GM21723 (cell line): ENCODE results near the gene RAP1GAP.
A peak's percentile ranks its signal among the peaks of the same experiment; 100 is the strongest.

Experiments
- ATAC-seq: cut with Tn5 transposase; IDR thresholded peaks from one replicate; pipeline ENCODE4 v1.9.1; 2021; ENCODE audit warnings: mild to moderate bottlenecking, moderate library complexity; ENCODE audit not compliant: unreplicated experiment

RAP1GAP gene

GRCh38 chr1:21663248-21663950 lies 5.8 kb downstream of the RAP1GAP start:
- ATAC-seq, result no peak

DNA sequence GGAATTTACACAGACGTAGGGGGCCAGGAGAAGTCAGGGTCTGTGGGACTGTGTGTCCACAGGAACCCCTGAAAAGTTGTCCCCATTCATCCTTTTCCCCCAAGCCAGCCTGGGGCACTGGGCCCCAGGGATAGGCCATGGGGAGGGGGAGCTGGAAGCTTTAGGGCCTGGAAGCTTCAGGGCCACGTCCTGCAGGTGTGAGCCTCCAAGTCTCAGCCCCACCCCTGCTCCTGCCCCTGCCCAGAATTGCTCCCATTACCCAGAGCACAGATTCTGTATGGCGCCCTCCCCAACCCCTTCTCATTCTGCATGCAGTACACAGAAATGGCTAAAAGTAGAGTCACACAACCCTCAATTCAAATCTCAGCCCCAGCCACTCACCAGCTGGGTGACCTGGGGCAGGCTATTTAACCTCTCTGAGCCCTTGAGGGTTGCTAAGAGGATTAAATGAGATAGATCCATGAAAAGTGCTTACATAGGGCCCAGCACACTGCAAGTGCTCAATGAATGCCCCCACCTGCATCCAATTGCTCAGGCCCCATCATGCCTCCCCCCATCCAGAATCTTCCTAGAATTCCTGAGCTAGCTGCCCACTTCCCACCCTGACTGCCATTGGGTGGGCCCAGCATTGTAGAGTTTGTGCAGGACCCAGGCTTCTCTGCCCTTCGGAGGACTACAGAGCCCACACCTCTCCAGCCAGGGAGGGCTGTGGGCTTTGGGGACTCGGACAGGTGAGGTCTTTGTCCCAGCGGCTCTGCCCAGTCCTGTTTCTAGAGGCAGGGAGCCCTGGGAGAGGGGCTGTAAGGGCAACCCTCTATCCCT lies 6.5 kb downstream of the RAP1GAP start:
- ATAC-seq, result no peak

- ATAC-seq, result no peak
These were observed 7.3 kb downstream of the RAP1GAP start for GRCh38 chr1:21661886-21662285.

DNA sequence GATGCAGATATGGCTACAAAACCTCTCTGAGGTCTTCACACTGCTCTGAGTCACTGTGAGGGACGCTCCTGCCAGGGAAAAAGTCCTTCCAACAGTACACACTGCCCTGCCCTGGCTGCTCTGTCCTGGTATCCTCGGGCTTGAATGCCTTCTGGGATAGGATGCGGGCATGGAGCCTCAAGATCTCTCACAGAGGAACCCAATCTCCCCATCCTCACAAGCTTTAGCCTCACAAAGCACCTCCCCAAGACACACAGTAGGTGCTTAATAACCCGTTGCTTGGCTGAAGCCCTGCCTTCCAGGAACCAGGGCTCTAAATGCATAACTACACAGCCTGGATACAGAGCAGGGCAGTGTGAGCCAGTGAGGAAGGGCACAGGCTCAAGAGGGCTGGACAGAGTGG lies 9.2 kb downstream of the RAP1GAP start:
- no peak for ATAC-seq

DNA sequence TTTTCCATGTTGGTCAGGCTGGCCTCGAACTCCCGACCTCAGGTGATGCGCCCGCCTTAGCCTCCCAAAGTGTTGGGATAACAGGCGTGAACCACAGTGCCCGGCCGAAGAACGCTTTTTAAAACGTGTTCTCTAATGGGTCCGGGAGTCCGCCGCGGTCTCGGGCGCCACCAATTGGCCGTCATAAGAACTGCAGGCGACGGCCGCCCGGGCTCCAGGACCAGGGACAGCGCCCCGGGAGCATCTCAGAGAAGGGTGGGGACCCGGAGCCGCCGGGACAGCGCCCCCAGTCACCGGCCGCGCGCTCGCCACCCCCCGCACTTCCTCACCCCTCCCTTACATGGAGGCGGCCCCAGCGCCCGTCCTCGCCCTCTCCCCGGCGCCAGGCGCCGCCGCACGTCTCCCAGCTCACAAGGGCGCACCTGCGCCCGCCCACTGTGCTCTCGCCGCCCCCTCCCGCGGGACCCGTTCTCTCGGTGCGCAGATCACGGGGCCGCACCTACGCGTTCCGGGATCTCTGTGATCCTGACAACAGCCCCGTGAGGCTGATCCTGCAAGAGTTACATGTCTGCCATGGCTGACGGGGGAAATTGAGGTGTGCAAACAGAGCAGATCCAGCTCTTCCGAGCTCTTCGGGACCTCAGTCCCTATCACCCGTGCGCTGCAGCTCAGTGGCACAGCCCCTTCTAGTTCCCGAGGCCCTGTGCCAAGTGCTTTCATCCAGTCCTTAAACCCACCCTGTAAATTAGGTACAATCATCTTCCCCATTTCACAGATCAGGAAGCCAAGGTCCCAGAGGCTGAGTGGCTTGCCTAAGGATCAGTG lies 9.8 kb downstream of the RAP1GAP start:
- peak; percentile 63 for ATAC-seq

- no peak for ATAC-seq
These were observed 11.5 kb downstream of the RAP1GAP start for GRCh38 chr1:21657456-21658190.

DNA sequence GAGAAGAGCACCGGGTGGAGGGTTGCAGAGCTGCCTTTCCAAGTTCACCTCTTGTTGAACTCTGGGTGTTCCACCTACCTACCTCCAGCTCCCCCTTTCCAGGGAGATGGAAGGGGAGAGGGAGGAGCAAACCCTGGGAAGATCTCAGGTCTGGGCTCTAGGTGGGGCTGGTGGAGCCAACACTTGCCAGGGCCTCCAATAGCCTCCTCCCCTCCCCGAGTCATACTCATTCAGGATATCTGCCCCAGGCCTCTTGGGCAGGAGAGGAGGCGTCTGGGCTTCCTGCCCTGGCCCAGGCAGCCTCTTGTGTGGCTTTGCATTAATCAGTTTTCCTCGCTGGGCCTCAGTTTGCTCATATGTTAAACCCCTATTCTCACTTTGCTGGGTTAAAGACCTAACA lies 13.4 kb downstream of the RAP1GAP start:
- no peak for ATAC-seq

GRCh38 chr1:21655259-21655658 lies 13.9 kb downstream of the RAP1GAP start:
- ATAC-seq, result no peak

DNA sequence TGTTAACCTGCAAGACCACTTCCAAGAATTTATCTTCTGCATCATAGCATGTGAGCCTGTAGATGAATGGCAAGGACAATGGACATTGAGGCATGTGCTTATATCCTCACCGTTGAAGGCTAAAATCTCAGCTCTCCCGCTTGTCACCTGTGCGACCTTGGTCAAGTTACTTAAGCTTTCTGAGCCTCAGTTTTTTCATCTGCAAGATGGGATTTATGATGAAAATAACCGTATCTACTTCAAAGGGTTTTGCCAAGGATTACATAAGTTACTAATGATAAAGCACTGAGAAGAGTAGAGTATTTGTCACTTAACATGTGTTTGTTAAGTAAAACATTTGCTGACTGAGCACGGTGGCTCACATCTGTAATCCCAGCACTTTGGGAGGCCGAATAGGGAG lies 14.9 kb downstream of the RAP1GAP start:
- ATAC-seq, result no peak

DNA sequence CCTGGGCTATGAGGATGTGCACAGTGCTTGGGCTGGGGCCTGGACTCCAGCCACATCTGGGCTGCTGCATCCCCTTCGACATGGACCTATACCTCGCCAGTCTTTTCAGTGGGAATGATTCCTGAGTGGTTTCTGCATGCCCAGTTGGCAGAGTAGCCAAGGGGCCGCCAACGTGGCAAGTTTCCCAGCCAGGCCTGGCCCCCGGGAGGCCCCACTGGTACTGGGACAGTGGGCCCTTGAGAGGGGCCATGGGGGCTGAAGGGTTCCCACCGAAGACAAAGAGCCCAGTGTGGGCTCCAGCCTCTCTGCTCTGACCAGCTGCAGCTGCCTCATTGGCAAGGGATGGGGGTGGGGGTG lies 15.4 kb downstream of the RAP1GAP start:
- no peak for ATAC-seq

- ATAC-seq, result no peak
These were observed 16.0 kb downstream of the RAP1GAP start for GRCh38 chr1:21652937-21653743.

DNA sequence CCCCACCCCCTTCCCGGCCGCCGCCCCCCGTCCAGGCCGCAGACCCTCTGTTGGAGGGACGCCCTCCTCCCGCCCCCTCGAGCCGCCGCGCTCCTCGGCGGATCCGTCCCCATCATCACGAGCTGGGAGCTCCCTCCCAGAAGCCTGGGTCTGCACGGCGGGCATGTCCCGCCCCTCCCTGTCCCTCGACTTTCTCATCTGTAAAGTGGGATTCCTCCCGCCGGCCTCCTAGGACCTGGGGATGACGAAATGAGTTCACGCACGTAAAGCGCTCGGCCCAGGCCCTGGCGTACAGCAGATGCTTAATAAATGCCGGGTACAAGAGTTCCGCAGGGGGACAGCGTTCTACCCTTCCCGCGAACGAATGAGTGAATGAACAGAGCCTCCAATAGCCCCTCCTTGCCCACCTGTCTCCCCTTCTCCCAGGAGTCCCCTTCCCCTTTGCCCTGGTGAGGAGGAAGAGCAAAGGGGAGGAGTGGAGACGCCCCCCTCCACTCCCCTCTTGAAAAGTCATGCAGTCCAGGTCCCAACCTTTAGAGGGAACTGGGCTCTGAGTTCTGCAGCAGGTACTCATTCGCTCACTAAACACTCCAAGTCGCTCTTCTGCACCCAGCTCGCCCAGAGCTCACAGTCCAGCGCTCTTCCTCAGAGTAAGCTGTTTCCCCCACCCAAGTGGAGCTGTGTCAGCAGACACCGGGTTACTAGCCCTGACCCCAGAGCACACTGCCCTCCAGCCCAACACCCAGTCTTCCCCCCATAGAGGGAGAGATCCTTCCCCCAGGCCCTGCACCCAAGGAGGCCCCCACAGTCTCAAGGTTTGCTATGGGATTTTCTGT lies 16.8 kb downstream of the RAP1GAP start:
- no peak for ATAC-seq

DNA sequence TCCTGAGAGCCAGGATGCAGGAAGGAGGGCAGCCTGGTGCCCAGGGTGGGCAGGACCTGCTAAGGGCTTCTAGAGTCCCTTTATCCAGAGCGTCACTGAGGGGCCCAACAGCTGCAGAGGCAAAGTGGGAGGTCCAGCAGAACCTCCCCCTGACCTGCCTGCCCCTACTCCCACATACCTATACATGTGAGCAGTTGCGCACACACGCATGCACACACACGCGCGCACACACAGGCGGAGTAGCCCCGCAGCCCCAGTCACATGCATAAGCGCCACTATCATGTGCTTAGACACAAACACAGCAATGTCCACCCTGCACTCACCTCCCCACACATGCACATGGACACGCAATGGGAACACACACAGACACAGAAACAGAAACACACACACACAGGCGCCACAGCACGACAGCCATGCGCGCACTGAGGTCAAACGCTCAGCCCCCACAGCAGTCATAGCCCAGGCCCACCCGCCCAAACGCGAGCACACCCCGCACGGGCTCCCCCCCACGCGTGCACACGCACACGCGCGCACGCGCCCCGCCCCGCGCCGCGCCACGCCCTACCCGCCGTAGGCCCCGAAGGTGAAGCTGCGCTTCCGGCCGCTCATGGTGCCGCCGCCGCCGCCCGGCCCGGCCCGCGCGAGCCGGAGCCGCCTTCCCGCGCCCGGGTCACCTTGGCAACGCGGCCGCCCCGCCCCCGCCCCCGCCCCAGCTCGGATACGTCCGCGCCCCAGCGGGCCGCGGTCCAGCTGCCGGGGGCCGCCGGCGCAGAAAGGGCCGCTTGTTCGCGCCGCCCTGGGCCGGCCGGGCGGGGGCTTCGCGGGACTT lies 17.7 kb downstream of the RAP1GAP start:
- ATAC-seq, result no peak

DNA sequence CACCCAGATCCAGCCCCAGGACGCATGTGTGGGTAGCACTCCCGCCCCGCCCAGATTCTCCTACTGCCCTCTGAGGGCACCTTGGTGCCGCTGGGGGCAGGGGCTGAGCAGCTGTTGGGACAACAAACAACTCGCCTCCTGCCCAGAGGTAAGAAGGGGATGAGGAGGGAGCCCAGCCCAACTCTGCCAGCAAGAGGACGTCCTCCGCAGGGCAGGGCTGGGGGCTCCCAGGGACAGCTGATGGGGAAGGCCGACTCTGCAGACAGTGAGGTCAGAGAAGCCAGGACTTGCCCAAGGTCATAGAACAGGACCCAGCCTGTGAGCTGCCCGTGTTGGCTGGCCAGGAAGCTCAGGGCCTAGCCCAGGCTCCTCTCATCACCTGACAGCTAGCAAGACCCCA lies 18.8 kb downstream of the RAP1GAP start:
- ATAC-seq, result no peak

GRCh38 chr1:21649315-21649714 lies 19.8 kb downstream of the RAP1GAP start:
- ATAC-seq, result no peak

GRCh38 chr1:21648791-21649190 lies 20.4 kb downstream of the RAP1GAP start:
- ATAC-seq, result no peak

DNA sequence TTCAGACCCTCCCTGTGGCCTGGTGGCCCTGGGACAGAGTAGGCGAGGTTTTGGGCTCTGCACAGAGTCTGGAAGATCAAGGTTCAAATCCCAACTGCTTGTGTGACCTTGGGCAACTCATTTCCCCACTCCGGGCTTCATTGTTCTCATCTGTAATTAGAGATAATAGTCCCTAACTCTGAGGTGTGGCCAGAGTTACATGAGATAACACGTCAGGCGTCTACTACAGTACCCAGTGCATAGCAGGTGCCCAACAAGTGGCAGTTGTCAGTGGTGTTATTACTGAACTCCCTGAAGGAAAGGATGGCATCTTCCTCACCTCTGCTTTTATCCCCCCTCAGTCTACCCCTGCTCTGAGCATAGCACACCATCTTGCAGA lies 20.8 kb downstream of the RAP1GAP start:
- ATAC-seq, result no peak
